ENCODE measurements around the gene C1D. TPM values are rescaled to one million over a fixed set of nuclear protein-coding genes. Genes with fewer than 3 reads are reported as not detected.

Gene C1D
- total and polyA plus RNA-seq, 2 donors (not counting 1 experiment from before 2014, with no cell fraction given): 8.4 to 24.8 TPM

- Histone ChIP-seq H3K4me1 (ENCODE audit: control insufficient read depth in 2 of 2, insufficient read depth in 2 of 2, low read length in 2 of 2) (peaks cover 20 to 30% of the 10 kb centered on the region in 2 donors), H3K4me2 (replicated peaks; ENCODE audit: low read depth, low read length, poor library complexity, severe bottlenecking) (no peak overlapping the region), H2AFZ (ENCODE audit: insufficient read depth, low read depth, low read length, poor library complexity, severe bottlenecking) (no peak overlapping the region), H3K79me2 (ENCODE audit: control insufficient read depth, insufficient read depth, low read length) (peaks cover 75% of the 10 kb centered on the region), H3K27me3 (replicated peaks in 1 of 4; ENCODE audit: control extremely low read depth in 1 of 4, control insufficient read depth in 3 of 4, insufficient read depth in 4 of 4, low read length in 3 of 4) (no peaks in the 10 kb centered on the region), H3K27ac (ENCODE audit: low read length in 2 of 2) (no peak overlapping the region), H3K9ac (ENCODE audit: low read length) (no peak overlapping the region), H3K4me3 (ENCODE audit: control extremely low read depth in 1 of 5, extremely low read depth in 1 of 5, insufficient read depth in 1 of 5, low read depth in 2 of 5, low read length in 4 of 5) (no peak overlapping the region), H3K9me3 (ENCODE audit: control extremely low read depth in 1 of 3, control insufficient read depth in 2 of 3, insufficient read depth in 1 of 3, low read length in 2 of 3) (no peaks in the 10 kb centered on the region), H4K20me1 (ENCODE audit: control insufficient read depth, insufficient read depth, low read length, poor library complexity, severe bottlenecking) (peaks cover 22% of the 10 kb centered on the region), H3K36me3 (replicated peaks in 1 of 2; ENCODE audit: control extremely low read depth in 1 of 2, control insufficient read depth in 1 of 2, extremely low read depth in 1 of 2, insufficient read depth in 2 of 2, low read length in 1 of 2) (peaks cover 0 to 2% of the 10 kb centered on the region in 2 experiments)
- ATAC-seq (ENCODE audit: low read depth) (no peak), DNase-seq (no peak)
- CTCF ChIA-PET: no interaction called here
- TF ChIP-seq EZH2 (IDR thresholded peaks at IDR 0.05; ENCODE audit: borderline replicate concordance, insufficient read depth, low read depth, low read length, poor library complexity, severe bottlenecking) (no peak), CTCF (IDR thresholded peaks at IDR 0.05) (no peak)
- H3K27me3 Mint-ChIP-seq: peaks cover 3% of the 10 kb centered on the region
- no peak overlapping the region for H3K4me3 Mint-ChIP-seq
- no peak overlapping the region for H3K27ac Mint-ChIP-seq
- POLR2A ChIA-PET: no interaction called here
- intact Hi-C loops (cut with micrococcal nuclease): no loop called here
- H3K4me1 Mint-ChIP-seq: peaks cover 48% of the 10 kb centered on the region
- no peaks in the 10 kb centered on the region for H3K9me3 Mint-ChIP-seq (ENCODE audit: insufficient read depth)
- no CpG with 5 or more reads among the region's 5 CpGs for WGBS (ENCODE audit: insufficient coverage)
These were observed 2.2 kb downstream of the C1D start for GRCh38 chr2:68060652-68061051.

GRCh38 chr2:68059784-68060525 is 2.8 kb downstream of the C1D start:
- H3K9me3 ChIP-seq (ENCODE audit: control extremely low read depth in 1 of 3, control insufficient read depth in 2 of 3, insufficient read depth in 1 of 3, low read length in 2 of 3): no peaks in the 10 kb centered on the region
- H3K27ac ChIP-seq (ENCODE audit: low read length in 2 of 2): no peak overlapping the region
- H3K4me1 ChIP-seq (ENCODE audit: control insufficient read depth in 2 of 2, insufficient read depth in 2 of 2, low read length in 2 of 2): peaks cover 20 to 30% of the 10 kb centered on the region in 2 donors
- no peak overlapping the region for H2AFZ ChIP-seq (ENCODE audit: insufficient read depth, low read depth, low read length, poor library complexity, severe bottlenecking)
- H3K9ac ChIP-seq (ENCODE audit: low read length): no peak overlapping the region
- no peak for DNase-seq
- no peak for TF ChIP-seq CTCF (IDR thresholded peaks at IDR 0.05)
- TF ChIP-seq EZH2 (IDR thresholded peaks at IDR 0.05; ENCODE audit: borderline replicate concordance, insufficient read depth, low read depth, low read length, poor library complexity, severe bottlenecking): no peak
- H3K4me1 Mint-ChIP-seq: peaks cover 53% of the 10 kb centered on the region
- ChIA-PET CTCF (no interaction called here), POLR2A (no interaction called here)
- no peak for ATAC-seq (ENCODE audit: low read depth)
- no peak overlapping the region for H3K4me2 ChIP-seq (replicated peaks; ENCODE audit: low read depth, low read length, poor library complexity, severe bottlenecking)
- WGBS (ENCODE audit: insufficient coverage): 96% methylated on average over 11 of the region's 12 CpGs
- H3K36me3 ChIP-seq (replicated peaks in 1 of 2; ENCODE audit: control extremely low read depth in 1 of 2, control insufficient read depth in 1 of 2, extremely low read depth in 1 of 2, insufficient read depth in 2 of 2, low read length in 1 of 2): peaks cover 0 to 2% of the 10 kb centered on the region in 2 experiments
- no peak overlapping the region for H3K4me3 ChIP-seq (ENCODE audit: control extremely low read depth in 1 of 5, extremely low read depth in 1 of 5, insufficient read depth in 1 of 5, low read depth in 2 of 5, low read length in 4 of 5)
- H4K20me1 ChIP-seq (ENCODE audit: control insufficient read depth, insufficient read depth, low read length, poor library complexity, severe bottlenecking): peaks cover 29% of the 10 kb centered on the region
- H3K27ac Mint-ChIP-seq: no peak overlapping the region
- H3K79me2 ChIP-seq (ENCODE audit: control insufficient read depth, insufficient read depth, low read length): peaks cover 82% of the 10 kb centered on the region
- no peaks in the 10 kb centered on the region for H3K27me3 ChIP-seq (replicated peaks in 1 of 4; ENCODE audit: control extremely low read depth in 1 of 4, control insufficient read depth in 3 of 4, insufficient read depth in 4 of 4, low read length in 3 of 4)
- peaks cover 2% of the 10 kb centered on the region for H3K27me3 Mint-ChIP-seq
- no peaks in the 10 kb centered on the region for H3K9me3 Mint-ChIP-seq (ENCODE audit: insufficient read depth)
- intact Hi-C loops (cut with micrococcal nuclease): no loop called here
- H3K4me3 Mint-ChIP-seq: peak overlapping the region; percentile 21
